Subcutaneous adipose tissue (tissue), 4 donors: Measurements from ENCODE around the gene RBM20. TPM values are rescaled to one million over a fixed set of nuclear protein-coding genes. Genes with fewer than 3 reads are reported as not detected.

Source experiments
- CTCF ChIP-seq: fragments of 450-650 bp; IDR thresholded peaks from one replicate; pipeline ENCODE4 v1.5.1; 2016; ENCODE audit warnings: low read depth, mild to moderate bottlenecking, control low read depth, antibody characterized with exemption, moderate library complexity
- total RNA-seq, 4 donors: library from RNA; depleted of rRNA; stranded (reverse); fragments of >200 nt; gene quantifications; one replicate each; pipeline ENCODE4 v1.1.0, GENCODE V29; 2016

Gene RBM20
- total RNA-seq, 4 donors from 2014 or later, result 0.88 to 10.3 (median 3.5) TPM

- no peak for TF ChIP-seq CTCF
Observed at GRCh38 chr10:110699859-110700468, 55.8 kb downstream of the RBM20 start.

- no peak for TF ChIP-seq CTCF
Observed at GRCh38 chr10:110700947-110701616, 56.9 kb downstream of the RBM20 start.

GRCh38 chr10:110701617-110701971, 57.5 kb downstream of the RBM20 start:
- TF ChIP-seq CTCF, result no peak

- TF ChIP-seq CTCF, result no peak
Observed at GRCh38 chr10:110704070-110704469, 59.9 kb downstream of the RBM20 start.

GRCh38 chr10:110704906-110705476, 60.9 kb downstream of the RBM20 start:
- no peak for TF ChIP-seq CTCF

- TF ChIP-seq CTCF, result no peak
Observed at GRCh38 chr10:110706690-110707098, 62.6 kb downstream of the RBM20 start.

GRCh38 chr10:110708776-110709443, 64.8 kb downstream of the RBM20 start:
- TF ChIP-seq CTCF, result no peak
